ENCODE results near the gene BTF3. TPM values are rescaled to one million over a fixed set of nuclear protein-coding genes. Genes with fewer than 3 reads are reported as not detected.
"Not testable (repeated sequence)": the region's sequence is repeated elsewhere in the genome, so short reads cannot be mapped to it uniquely, and the experiment has no call there.

BTF3 gene
- total RNA-seq, 1 experiment from 2014 or later, result 347 TPM

GRCh38 chr5:73495772-73496335, 2.4 kb upstream of the BTF3 start:
- 0 out of 2 replicates have a peak, but pooled peaks cover 3% of the 10 kb centered on the region for H3K36me3 ChIP-seq (replicated peaks; ENCODE audit: control insufficient read depth, insufficient read depth, low read length)
- H3K4me3 ChIP-seq (ENCODE audit: insufficient read depth, low read depth, low read length), result no peak overlapping the region
- no peaks in the 10 kb centered on the region for H3K27me3 ChIP-seq (ENCODE audit: control insufficient read depth, insufficient read depth, low read length)
- no peak for DNase-seq

DNA sequence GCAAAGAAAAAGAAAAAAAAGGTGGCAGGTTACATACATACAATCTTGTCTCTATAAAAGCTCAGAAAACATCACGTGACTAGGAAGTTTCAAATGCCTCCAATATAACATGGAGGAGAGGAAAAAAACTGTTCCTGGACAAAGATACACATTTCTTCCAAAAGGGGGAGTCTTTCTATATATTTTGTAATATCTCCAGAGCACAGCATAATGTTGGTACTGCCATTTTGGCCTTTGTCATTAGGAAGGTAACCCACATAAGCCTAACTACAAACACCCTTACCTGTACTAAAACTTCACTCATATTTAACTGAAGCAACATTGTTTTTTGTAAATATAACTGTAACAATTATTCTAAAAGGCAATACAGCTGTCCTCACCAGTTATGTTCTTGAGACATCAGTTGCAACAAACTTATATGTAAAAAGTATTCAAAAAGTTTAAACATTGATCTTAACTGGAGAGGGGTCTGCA, 1.2 kb upstream of the BTF3 start:
- DNase-seq, result no peak

GRCh38 chr5:73497497-73498056, 665 bp upstream of the BTF3 start:
- DNase-seq, result no peak
- Histone ChIP-seq H3K27me3 (ENCODE audit: control insufficient read depth, insufficient read depth, low read length) (no peaks in the 10 kb centered on the region), H3K4me3 (ENCODE audit: insufficient read depth, low read depth, low read length) (peak overlapping the region; percentile 95), H3K36me3 (replicated peaks; ENCODE audit: control insufficient read depth, insufficient read depth, low read length) (peaks cover 8% of the 10 kb centered on the region)

More for the DNA sequence above, 1.2 kb upstream of the BTF3 start:
- Histone ChIP-seq H3K36me3 (replicated peaks; ENCODE audit: control insufficient read depth, insufficient read depth, low read length) (peaks cover 3% of the 10 kb centered on the region), H3K27me3 (ENCODE audit: control insufficient read depth, insufficient read depth, low read length) (no peaks in the 10 kb centered on the region), H3K4me3 (ENCODE audit: insufficient read depth, low read depth, low read length) (no peak overlapping the region)

DNA sequence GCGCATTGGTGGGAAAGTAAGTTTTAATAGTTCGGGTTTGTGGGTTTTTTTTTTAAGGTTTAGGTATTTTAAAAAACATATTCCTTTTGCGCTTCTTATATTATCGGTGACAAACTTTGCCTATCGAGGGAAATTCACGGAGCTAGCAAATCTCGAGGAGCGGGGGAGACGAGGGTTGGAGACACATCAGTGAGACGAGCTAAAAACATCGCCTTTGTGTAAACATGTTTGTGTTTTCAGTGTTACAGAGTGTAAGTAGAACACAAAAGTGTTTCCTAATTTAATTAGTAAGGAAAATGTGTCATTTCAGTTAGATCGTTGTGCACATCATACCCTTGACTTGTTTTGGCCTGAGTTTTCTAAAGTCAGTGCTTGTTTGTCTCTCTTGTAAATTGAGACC, 945 bp downstream of the BTF3 start:
- H3K36me3 ChIP-seq (replicated peaks; ENCODE audit: control insufficient read depth, insufficient read depth, low read length), result peaks cover 23% of the 10 kb centered on the region
- DNase-seq, result no peak
- H3K27me3 ChIP-seq (ENCODE audit: control insufficient read depth, insufficient read depth, low read length), result no peaks in the 10 kb centered on the region
- H3K4me3 ChIP-seq (ENCODE audit: insufficient read depth, low read depth, low read length), result peak overlapping the region; percentile 95

DNA sequence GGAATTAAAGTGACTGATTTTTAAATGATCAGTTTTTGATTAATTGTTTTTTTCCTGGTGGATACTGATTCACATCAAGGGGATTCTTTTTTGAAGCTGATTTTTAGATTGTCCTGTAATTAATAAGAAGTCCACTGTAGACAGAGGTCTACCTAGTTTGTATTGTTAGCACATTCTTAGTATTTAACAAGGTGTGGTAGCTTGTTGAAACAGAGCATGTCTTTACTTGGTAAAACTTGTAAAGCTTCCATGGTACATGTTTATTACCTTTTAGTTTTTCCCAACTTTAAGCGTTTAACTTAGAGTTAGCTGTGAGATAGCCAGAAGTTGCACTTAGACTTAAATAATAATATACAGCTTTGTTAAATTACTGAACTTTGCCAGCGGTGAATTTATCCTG, 1.5 kb downstream of the BTF3 start:
- Histone ChIP-seq H3K4me3 (ENCODE audit: insufficient read depth, low read depth, low read length) (no peak overlapping the region; the same call in 1 of the 2 replicates), H3K27me3 (ENCODE audit: control insufficient read depth, insufficient read depth, low read length) (no peaks in the 10 kb centered on the region), H3K36me3 (replicated peaks; ENCODE audit: control insufficient read depth, insufficient read depth, low read length) (peaks cover 23% of the 10 kb centered on the region)
- no peak for DNase-seq

GRCh38 chr5:73501406-73501805, 3.2 kb downstream of the BTF3 start:
- Histone ChIP-seq H3K4me3 (ENCODE audit: insufficient read depth, low read depth, low read length) (no peak overlapping the region), H3K27me3 (ENCODE audit: control insufficient read depth, insufficient read depth, low read length) (no peaks in the 10 kb centered on the region), H3K36me3 (replicated peaks; ENCODE audit: control insufficient read depth, insufficient read depth, low read length) (peaks cover 26% of the 10 kb centered on the region)
- DNase-seq, result no peak

GRCh38 chr5:73506459-73506955, 8.3 kb downstream of the BTF3 start:
- Histone ChIP-seq H3K27me3 (ENCODE audit: control insufficient read depth, insufficient read depth, low read length) (no peaks in the 10 kb centered on the region), H3K4me3 (ENCODE audit: insufficient read depth, low read depth, low read length) (no peak overlapping the region), H3K36me3 (replicated peaks; ENCODE audit: control insufficient read depth, insufficient read depth, low read length) (peaks cover 24% of the 10 kb centered on the region)
- no peak for DNase-seq

DNA sequence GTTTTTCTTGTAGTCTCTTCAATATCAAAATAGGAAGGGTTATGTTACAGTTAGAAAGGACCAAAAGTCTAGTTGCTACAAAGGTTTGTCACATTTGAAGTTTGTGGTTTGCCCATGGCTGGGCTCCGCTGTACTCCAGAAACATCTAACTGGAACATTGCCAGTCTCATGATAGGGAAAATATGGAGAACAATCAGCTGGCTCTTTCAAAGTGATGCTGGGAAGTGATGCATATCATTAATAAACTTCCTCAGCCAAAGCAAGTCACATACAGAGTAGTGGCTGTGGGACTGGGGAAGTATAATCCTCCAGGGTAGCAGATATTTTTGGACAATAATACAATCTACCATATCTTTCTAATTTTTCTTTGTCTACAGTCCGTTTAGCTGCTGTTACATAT, 8.8 kb downstream of the BTF3 start:
- DNase-seq, result no peak
- peaks cover 23% of the 10 kb centered on the region for H3K36me3 ChIP-seq (replicated peaks; ENCODE audit: control insufficient read depth, insufficient read depth, low read length)

DNA sequence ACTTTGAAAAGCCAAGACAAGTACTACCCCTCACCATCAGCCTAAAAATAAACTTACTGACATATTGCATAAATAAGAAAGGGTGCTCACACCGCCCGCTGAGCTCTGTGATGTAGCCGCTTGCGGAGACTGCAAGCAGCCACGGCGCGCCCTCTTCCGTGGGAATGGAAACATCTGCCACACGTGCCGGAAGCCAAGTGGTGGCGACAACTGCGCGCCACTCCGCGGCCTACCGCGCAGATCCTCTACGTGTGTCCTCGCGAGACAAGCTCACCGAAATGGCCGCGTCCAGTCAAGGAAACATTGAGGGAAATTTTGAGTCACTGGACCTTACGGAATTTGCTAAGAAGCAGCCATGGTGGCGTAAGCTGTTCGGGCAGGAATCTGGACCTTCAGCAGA, 10.3 kb downstream of the BTF3 start:
- H3K27me3 ChIP-seq (ENCODE audit: control insufficient read depth, insufficient read depth, low read length); DNase-seq; H3K4me3 ChIP-seq (ENCODE audit: insufficient read depth, low read depth, low read length): not testable (repeated sequence)

More for the DNA sequence above, 8.8 kb downstream of the BTF3 start:
- Histone ChIP-seq H3K27me3 (ENCODE audit: control insufficient read depth, insufficient read depth, low read length) (no peaks in the 10 kb centered on the region), H3K4me3 (ENCODE audit: insufficient read depth, low read depth, low read length) (no peak overlapping the region)

GRCh38 chr5:73513996-73514395, 15.8 kb downstream of the BTF3 start:
- Histone ChIP-seq H3K36me3 (replicated peaks; ENCODE audit: control insufficient read depth, insufficient read depth, low read length) (no peaks in the 10 kb centered on the region), H3K4me3 (ENCODE audit: insufficient read depth, low read depth, low read length) (no peak overlapping the region), H3K27me3 (ENCODE audit: control insufficient read depth, insufficient read depth, low read length) (no peaks in the 10 kb centered on the region)
- DNase-seq, result no peak

More for the DNA sequence above, 10.3 kb downstream of the BTF3 start:
- not testable (repeated sequence) for H3K36me3 ChIP-seq (replicated peaks; ENCODE audit: control insufficient read depth, insufficient read depth, low read length)

DNA sequence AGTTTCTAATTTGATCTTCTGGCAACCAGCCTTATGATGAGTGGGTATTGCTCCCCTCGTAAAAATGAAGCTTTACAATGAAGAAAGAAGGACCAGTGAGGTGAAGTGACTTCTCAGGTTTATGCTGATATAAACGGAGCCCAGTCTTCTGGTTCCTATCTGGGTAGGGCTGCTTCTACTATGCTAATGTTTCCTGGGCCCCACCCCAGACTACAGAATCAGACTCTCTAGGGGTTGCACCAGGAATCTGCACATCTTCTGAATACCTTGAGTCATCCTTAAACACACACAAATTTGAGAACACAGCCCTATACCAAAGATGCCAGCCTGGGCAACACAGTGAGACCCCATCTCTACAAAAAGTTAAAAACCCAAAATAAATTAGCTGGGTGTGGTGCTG, 16.2 kb downstream of the BTF3 start:
- Histone ChIP-seq H3K36me3 (replicated peaks; ENCODE audit: control insufficient read depth, insufficient read depth, low read length) (no peaks in the 10 kb centered on the region), H3K27me3 (ENCODE audit: control insufficient read depth, insufficient read depth, low read length) (no peaks in the 10 kb centered on the region), H3K4me3 (ENCODE audit: insufficient read depth, low read depth, low read length) (no peak overlapping the region)
- DNase-seq, result no peak

- no peak for DNase-seq
- Histone ChIP-seq H3K36me3 (replicated peaks; ENCODE audit: control insufficient read depth, insufficient read depth, low read length) (no peaks in the 10 kb centered on the region), H3K4me3 (ENCODE audit: insufficient read depth, low read depth, low read length) (no peak overlapping the region), H3K27me3 (ENCODE audit: control insufficient read depth, insufficient read depth, low read length) (no peaks in the 10 kb centered on the region)
These were observed 17.0 kb downstream of the BTF3 start for GRCh38 chr5:73515232-73515631.

DNA sequence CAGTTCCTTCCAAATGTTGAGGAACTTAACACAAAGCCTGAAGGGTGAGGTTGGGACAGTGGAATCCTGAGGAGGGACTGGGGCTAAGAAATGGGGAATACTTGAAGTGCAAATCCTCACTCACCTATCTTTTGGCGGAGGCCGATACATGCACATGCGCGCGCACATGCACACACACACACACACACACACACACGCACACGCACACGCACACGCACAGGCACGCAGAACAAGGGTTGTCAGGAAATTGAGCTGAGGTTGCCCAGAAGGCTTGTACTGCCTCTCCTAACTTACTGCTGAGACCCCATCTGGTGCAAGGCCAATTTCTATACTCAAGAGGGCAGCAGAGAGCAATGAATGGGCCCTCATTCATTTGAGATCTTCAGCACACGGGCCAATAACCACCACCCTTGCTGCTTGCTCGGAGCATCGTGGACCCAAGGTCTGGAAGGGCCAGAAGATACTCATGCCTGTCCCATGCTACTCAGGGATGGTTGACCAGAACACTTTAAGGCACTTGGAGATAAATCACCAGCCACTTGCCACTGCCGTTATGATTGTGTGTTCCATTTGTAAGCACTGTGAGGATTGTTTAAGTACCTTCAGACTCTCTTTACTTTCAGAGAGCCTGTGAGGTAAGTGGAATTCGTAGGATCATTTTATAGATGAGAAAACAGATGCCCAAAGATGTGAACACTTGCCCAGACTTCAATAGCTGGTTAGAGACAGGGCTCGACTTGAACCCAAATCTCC, 21.5 kb downstream of the BTF3 start:
- H3K4me3 ChIP-seq (ENCODE audit: insufficient read depth, low read depth, low read length), result no peak overlapping the region
- H3K27me3 ChIP-seq (ENCODE audit: control insufficient read depth, insufficient read depth, low read length), result no peaks in the 10 kb centered on the region
- peak; percentile 75 for DNase-seq
- H3K36me3 ChIP-seq (replicated peaks; ENCODE audit: control insufficient read depth, insufficient read depth, low read length), result no peaks in the 10 kb centered on the region

- Histone ChIP-seq H3K27me3 (ENCODE audit: control insufficient read depth, insufficient read depth, low read length) (no peaks in the 10 kb centered on the region), H3K4me3 (ENCODE audit: insufficient read depth, low read depth, low read length) (no peak overlapping the region), H3K36me3 (replicated peaks; ENCODE audit: control insufficient read depth, insufficient read depth, low read length) (no peaks in the 10 kb centered on the region)
- DNase-seq, result no peak
These were observed 24.7 kb downstream of the BTF3 start for GRCh38 chr5:73522989-73523388.

- no peaks in the 10 kb centered on the region for H3K27me3 ChIP-seq (ENCODE audit: control insufficient read depth, insufficient read depth, low read length)
- no peaks in the 10 kb centered on the region for H3K36me3 ChIP-seq (replicated peaks; ENCODE audit: control insufficient read depth, insufficient read depth, low read length)
- no peak for DNase-seq
- no peak overlapping the region for H3K4me3 ChIP-seq (ENCODE audit: insufficient read depth, low read depth, low read length)
These were observed 25.6 kb downstream of the BTF3 start for GRCh38 chr5:73523861-73524260.

All from H7 (cell line).